GM12878 (cell line): ENCODE data around the gene NOC2L. TPM values are rescaled to one million over a fixed set of nuclear protein-coding genes. Genes with fewer than 3 reads are reported as not detected.
A peak's percentile ranks its signal among the peaks of the same experiment; 100 is the strongest.

Source experiments
- ATAC-seq: fragments of 200-7000 bp; cut with Tn5 transposase; 3 replicates; pipeline ENCODE4 v1.9.1; 2020; ENCODE audit warnings: mild to moderate bottlenecking, moderate library complexity
- BruUV-seq: library from RNA; stranded (reverse); fragments of 400-500 nt; replicated peaks from 2 replicates; lab custom pipeline; 2021; lab: Mats Ljungman, UMichigan
- CTCF ChIA-PET: fragments of 300-600 bp; sonication (Branson Sonifier 250); formaldehyde crosslinking; extraction: SDS; loops from one replicate; lab custom pipeline; 2021; ENCODE audit warnings: inconsistent platforms; lab: Yijun Ruan, JAX
- POLR2A ChIA-PET: fragments of 350-600 bp; formaldehyde crosslinking; extraction: SDS; loops from one replicate; lab custom pipeline; 2021; ENCODE audit warnings: inconsistent platforms; lab: Charles Lee
- RAD21 ChIA-PET: fragments of 300-600 bp; sonication (Branson Sonifier 250); formaldehyde crosslinking; loops from one replicate; lab custom pipeline; 2023; ENCODE audit warnings: antibody characterized with exemption; ENCODE audit not compliant: unreplicated experiment; lab: Charles Lee
- SMC1A ChIA-PET: fragments of 300-600 bp; sonication (Branson Sonifier 250); formaldehyde crosslinking; loops from one replicate; lab custom pipeline; 2023; ENCODE audit not compliant: unreplicated experiment, uncharacterized antibody; lab: Charles Lee
- DNase-seq: peaks from one replicate; pipeline ENCODE4 v3.0.0-alpha.2; 2011; ENCODE audit warnings: low read depth, low spot score
- FAIRE-seq: peaks from 3 replicates; lab custom pipeline; 2011; peaks lifted over from hg19 to GRCh38; lab: Jason Lieb, UNC
- H2AFZ ChIP-seq: 2 replicates; pipeline ENCODE4 v1.6.0; 2011; ENCODE audit warnings: low read depth, low read length, control low read depth; ENCODE audit not compliant: control insufficient read depth
- H3K27ac ChIP-seq: 2 replicates; pipeline ENCODE4 v1.5.1; 2011; ENCODE audit warnings: control low read depth; ENCODE audit not compliant: control insufficient read depth, insufficient read depth
- H3K27me3 ChIP-seq, 2 experiments: replicated peaks in 1 of 2; 2 replicates each; pipeline versions ENCODE4 v1.6.0 to v1.6.1; 2011; ENCODE audit warnings: low read length in 1 of 2; ENCODE audit not compliant: control insufficient read depth in 2 of 2, insufficient read depth in 2 of 2
- H3K36me3 ChIP-seq, 2 experiments: 2 replicates each; pipeline ENCODE4 v1.5.1; 2011; ENCODE audit warnings: low read length in 1 of 2; ENCODE audit not compliant: control insufficient read depth in 2 of 2, insufficient read depth in 2 of 2
- H3K4me1 ChIP-seq: 2 replicates; pipeline ENCODE4 v1.6.1; 2011; ENCODE audit warnings: mild to moderate bottlenecking, low read length, moderate library complexity, mixed read lengths; ENCODE audit not compliant: control insufficient read depth, insufficient read depth
- H3K4me2 ChIP-seq: 2 replicates; pipeline ENCODE4 v1.6.0; 2011; ENCODE audit warnings: control low read depth; ENCODE audit not compliant: control insufficient read depth, insufficient read depth
- H3K4me3 ChIP-seq: fragments of 200-600 bp; sonication (generic); 2 replicates; pipeline ENCODE4 v1.5.1; 2016
- H3K79me2 ChIP-seq: 2 replicates; pipeline ENCODE4 v1.6.0; 2011; ENCODE audit warnings: low read length; ENCODE audit not compliant: control insufficient read depth, insufficient read depth
- H3K9ac ChIP-seq: 2 replicates; pipeline ENCODE4 v1.8.0; 2011; ENCODE audit warnings: low read length, control low read depth, mixed read lengths; ENCODE audit not compliant: control insufficient read depth, insufficient read depth
- H3K9me3 ChIP-seq: replicated peaks from 3 replicates; pipeline ENCODE4 v1.5.1; 2011; ENCODE audit warnings: mild to moderate bottlenecking, low read length; ENCODE audit not compliant: control insufficient read depth, insufficient read depth
- H4K20me1 ChIP-seq: 2 replicates; pipeline ENCODE4 v1.6.0; 2011; ENCODE audit not compliant: control insufficient read depth, insufficient read depth
- CHD2 ChIP-seq: IDR thresholded peaks from 2 replicates; pipeline ENCODE4 v1.6.1; 2011; ENCODE audit warnings: low read depth, low read length, improper control_type of control experiment, borderline replicate concordance
- EP300 ChIP-seq, 2 experiments: fragments of 150-350 bp in 1 of 2; IDR thresholded peaks; 2 replicates each; pipeline ENCODE4 v1.6.1; 2011 to 2012; ENCODE audit warnings: low read depth in 2 of 2, low read length in 2 of 2, borderline replicate concordance in 1 of 2, improper control_type of control experiment in 1 of 2, inconsistent platforms in 1 of 2; ENCODE audit not compliant: control insufficient read depth in 1 of 2
- EZH2 ChIP-seq: IDR thresholded peaks from 2 replicates; pipeline ENCODE4 v1.6.1; 2012; ENCODE audit warnings: low read depth, mild to moderate bottlenecking, control low read depth, inconsistent platforms, low read length, borderline replicate concordance; ENCODE audit not compliant: control insufficient read depth
- FOS ChIP-seq: IDR thresholded peaks from 3 replicates; pipeline ENCODE4 v1.6.1; 2011; ENCODE audit warnings: borderline replicate concordance; ENCODE audit not compliant: insufficient read length; ENCODE audit errors: extremely low read depth
- KAT2A ChIP-seq: conservative IDR thresholded peaks from 2 replicates; pipeline ENCODE4 v1.6.1; 2011; ENCODE audit warnings: low read depth, low read length; ENCODE audit not compliant: control insufficient read depth
- MXI1 ChIP-seq: fragments of 150-350 bp; IDR thresholded peaks from 2 replicates; pipeline ENCODE4 v1.6.1; 2011; ENCODE audit warnings: low read depth, mild to moderate bottlenecking, inconsistent platforms, low read length, improper control_type of control experiment
- NFYB ChIP-seq: IDR thresholded peaks from 2 replicates; pipeline ENCODE4 v1.6.1; 2011; ENCODE audit warnings: low read depth, mild to moderate bottlenecking, low read length, improper control_type of control experiment, moderate library complexity; ENCODE audit not compliant: insufficient read depth
- RAD51 ChIP-seq: fragments of 450-650 bp; IDR thresholded peaks from 2 replicates; pipeline ENCODE4 v1.6.1; 2016; ENCODE audit warnings: moderate library complexity, mild to moderate bottlenecking, inconsistent platforms
- RCOR1 ChIP-seq: conservative IDR thresholded peaks from 2 replicates; pipeline ENCODE4 v1.6.1; 2012; ENCODE audit warnings: low read depth, low read length, improper control_type of control experiment
- SIN3A ChIP-seq: IDR thresholded peaks from 2 replicates; pipeline ENCODE4 v1.6.1; 2012; ENCODE audit warnings: low read depth, low read length, improper control_type of control experiment
- TCF7 ChIP-seq: IDR thresholded peaks from 2 replicates; pipeline ENCODE4 v1.6.1; 2014; ENCODE audit warnings: antibody characterized with exemption, borderline replicate concordance
- ZNF217 ChIP-seq: fragments of 450-650 bp; IDR thresholded peaks from 2 replicates; pipeline ENCODE4 v1.6.1; 2017; ENCODE audit warnings: antibody characterized with exemption, mild to moderate bottlenecking
- ZNF24 ChIP-seq: fragments of 450-650 bp; IDR thresholded peaks from 2 replicates; pipeline ENCODE4 v1.6.1; 2017; ENCODE audit warnings: antibody characterized with exemption, mild to moderate bottlenecking
- WGBS: methylation state at CpG from one replicate; pipeline ENCODE4 v1.1.6; 2016; ENCODE audit warnings: low lambda C conversion rate; ENCODE audit not compliant: insufficient replicate concordance, insufficient coverage; ENCODE audit errors: missing lambda C conversion rate; 5-methylcytosine and 5-hydroxymethylcytosine counted together
- in situ Hi-C: fragments of 300-500 bp; cut with MboI; formaldehyde crosslinking; loops from 9 replicates; pipeline ENCODE4 v1.14.3; 2018; ENCODE audit warnings: mixed read lengths
- intact Hi-C: fragments of 100-400 bp; cut with micrococcal nuclease; formaldehyde crosslinking; loops from one replicate; pipeline ENCODE4 v1.14.2; 2022; ENCODE audit not compliant: unreplicated experiment
- polyA plus RNA-seq, 11 experiments: library from polyadenylated mRNA; depleted of rRNA in 4 of 11; unstranded in 6 of 11; stranded (reverse) in 5 of 11; fragments of >200 nt; fragmentation: Nextera tagmentation in 4 of 11; fragmentation: Illumina TruSeq in 1 of 11; extraction: Ambion mirVana in 4 of 11; extraction: Trizol in 1 of 11; gene quantifications; 1 replicate in 1 of 11; 2 replicates in 10 of 11; pipeline versions ENCODE4 v1.2.1 to v1.2.3, GENCODE V29; 2011 to 2016; ENCODE audit warnings: inconsistent platforms in 2 of 11, missing spikeins in 2 of 11, low read depth in 1 of 11
- total RNA-seq, 4 experiments: library from RNA; depleted of rRNA in 3 of 4; stranded (reverse); fragments of >200 nt in 3 of 4; fragmentation: Illumina TruSeq in 1 of 4; extraction: Trizol in 1 of 4; gene quantifications; 2 replicates each; pipeline versions ENCODE4 v1.2.1 to v1.2.3, GENCODE V29; 2013 to 2021
- TF ChIP-seq, protein P1 (sequence below): fragments of 450-650 bp; IDR thresholded peaks from 2 replicates; pipeline ENCODE4 v1.6.1; 2017; ENCODE audit warnings: low read depth, mild to moderate bottlenecking, moderate library complexity
- TF ChIP-seq, protein P2 (sequence below): fragments of 450-650 bp; IDR thresholded peaks from 2 replicates; pipeline ENCODE4 v1.6.1; 2017; ENCODE audit warnings: mild to moderate bottlenecking, low read depth, inconsistent platforms; ENCODE audit not compliant: poor library complexity, severe bottlenecking

NOC2L gene
- total and polyA plus RNA-seq, 10 of the 15 experiments (the other 5 are each of a cell fraction or from before 2014, with no cell fraction given), result 1.3 to 171 (median 64.3) TPM

DNA sequence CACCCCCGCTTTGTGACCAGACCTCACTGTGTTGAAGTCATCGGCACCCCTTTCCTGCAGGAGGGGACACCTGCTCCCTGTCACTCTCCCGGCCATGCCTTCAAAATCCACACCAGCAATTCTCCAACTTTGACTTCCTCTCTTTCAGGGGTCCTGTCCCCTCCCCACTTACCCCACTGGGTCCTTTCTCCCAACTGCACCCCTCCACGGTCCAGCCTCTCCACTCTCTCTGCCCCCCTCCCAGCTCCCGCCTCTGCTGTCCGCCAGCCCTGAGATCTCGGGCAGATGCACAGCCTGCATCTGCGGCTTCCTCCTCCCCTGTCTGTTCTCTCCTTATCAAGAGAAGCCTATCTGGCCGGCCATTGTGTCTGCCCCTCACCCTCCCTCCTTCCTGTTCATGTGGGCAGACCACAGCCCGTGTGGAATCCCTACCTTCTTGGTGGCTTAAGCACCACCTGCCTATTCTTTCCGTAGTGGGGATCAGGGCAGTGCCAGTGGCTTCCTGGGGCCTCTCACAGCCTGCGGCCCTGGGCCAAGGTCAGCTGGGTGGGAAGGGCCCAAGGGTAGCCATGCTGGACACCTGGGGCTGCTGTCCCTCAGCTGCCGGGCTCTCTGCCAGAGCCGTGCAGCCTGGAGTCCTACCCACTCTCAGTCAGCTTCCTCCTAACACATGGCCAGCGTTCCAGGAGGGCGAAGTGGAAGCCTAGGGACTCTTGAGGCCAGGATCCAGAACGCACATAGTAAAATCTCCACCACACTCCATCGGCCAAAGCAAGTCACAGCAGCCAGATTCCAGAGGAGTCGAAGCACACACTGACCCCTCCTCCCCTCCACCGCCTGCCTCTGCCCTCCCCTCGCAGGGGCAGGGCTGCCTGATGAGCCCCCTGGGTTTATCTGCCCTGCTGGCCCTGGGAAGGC, 46.0 kb upstream of the NOC2L start:
- H3K9me3 ChIP-seq, result peaks cover 2% of the 10 kb centered on the region; the same call in 1 of the 3 replicates
- CTCF ChIA-PET, result interaction anchor here (0.6 to 5.6 kb wide), 4 partner anchors 21 to 136 kb away, joined by 3 to 56 read pairs (median 4); partner anchors contain the start of gene PERM1
- H4K20me1 ChIP-seq, result no peaks in the 10 kb centered on the region
- ATAC-seq, result peak; percentile 31
- no TSS peak for BruUV-seq
- POLR2A ChIA-PET, result interaction anchor here (0.5 to 5.4 kb wide), 4 partner anchors 8 to 20 kb away, joined by 3 to 22 read pairs (median 4); partner anchors contain the start of genes AGRN and ISG15
- H3K4me3 ChIP-seq, result no peak overlapping the region
- RAD21 ChIA-PET, result no interaction called here
- SMC1A ChIA-PET, result no interaction called here
- H3K4me2 ChIP-seq, result peak overlapping the region; percentile 55
- peaks cover 26% of the 10 kb centered on the region for H3K4me1 ChIP-seq
- WGBS, result 5% methylated on average over 21 of the region's 21 CpGs
- no peaks in the 10 kb centered on the region for H3K36me3 ChIP-seq
- DNase-seq, result no peak
- peaks cover 0 to 9% of the 10 kb centered on the region in 2 experiments; a peak in 2 of 4 replicates for H3K27me3 ChIP-seq
- in situ Hi-C loops, result no loop called here
- peak overlapping the region; percentile 56 for H2AFZ ChIP-seq
- no peaks in the 10 kb centered on the region for H3K79me2 ChIP-seq
- intact Hi-C loops, result no loop called here
- no peak for FAIRE-seq
- H3K9ac ChIP-seq, result no peak overlapping the region; the same call in 1 of the 2 replicates
- H3K27ac ChIP-seq, result no peak overlapping the region
- TF ChIP-seq FOS, result no peak
- no peak for TF ChIP-seq RCOR1
- TF ChIP-seq NFYB, result no peak
- TF ChIP-seq, protein P1, sequence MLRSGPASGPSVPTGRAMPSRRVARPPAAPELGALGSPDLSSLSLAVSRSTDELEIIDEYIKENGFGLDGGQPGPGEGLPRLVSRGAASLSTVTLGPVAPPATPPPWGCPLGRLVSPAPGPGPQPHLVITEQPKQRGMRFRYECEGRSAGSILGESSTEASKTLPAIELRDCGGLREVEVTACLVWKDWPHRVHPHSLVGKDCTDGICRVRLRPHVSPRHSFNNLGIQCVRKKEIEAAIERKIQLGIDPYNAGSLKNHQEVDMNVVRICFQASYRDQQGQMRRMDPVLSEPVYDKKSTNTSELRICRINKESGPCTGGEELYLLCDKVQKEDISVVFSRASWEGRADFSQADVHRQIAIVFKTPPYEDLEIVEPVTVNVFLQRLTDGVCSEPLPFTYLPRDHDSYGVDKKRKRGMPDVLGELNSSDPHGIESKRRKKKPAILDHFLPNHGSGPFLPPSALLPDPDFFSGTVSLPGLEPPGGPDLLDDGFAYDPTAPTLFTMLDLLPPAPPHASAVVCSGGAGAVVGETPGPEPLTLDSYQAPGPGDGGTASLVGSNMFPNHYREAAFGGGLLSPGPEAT, result no peak
- no peak for TF ChIP-seq KAT2A
- TF ChIP-seq ZNF217, result no peak
- no peak for TF ChIP-seq TCF7
- no peak for TF ChIP-seq CHD2
- TF ChIP-seq RAD51, result no peak
- TF ChIP-seq, protein P2, sequence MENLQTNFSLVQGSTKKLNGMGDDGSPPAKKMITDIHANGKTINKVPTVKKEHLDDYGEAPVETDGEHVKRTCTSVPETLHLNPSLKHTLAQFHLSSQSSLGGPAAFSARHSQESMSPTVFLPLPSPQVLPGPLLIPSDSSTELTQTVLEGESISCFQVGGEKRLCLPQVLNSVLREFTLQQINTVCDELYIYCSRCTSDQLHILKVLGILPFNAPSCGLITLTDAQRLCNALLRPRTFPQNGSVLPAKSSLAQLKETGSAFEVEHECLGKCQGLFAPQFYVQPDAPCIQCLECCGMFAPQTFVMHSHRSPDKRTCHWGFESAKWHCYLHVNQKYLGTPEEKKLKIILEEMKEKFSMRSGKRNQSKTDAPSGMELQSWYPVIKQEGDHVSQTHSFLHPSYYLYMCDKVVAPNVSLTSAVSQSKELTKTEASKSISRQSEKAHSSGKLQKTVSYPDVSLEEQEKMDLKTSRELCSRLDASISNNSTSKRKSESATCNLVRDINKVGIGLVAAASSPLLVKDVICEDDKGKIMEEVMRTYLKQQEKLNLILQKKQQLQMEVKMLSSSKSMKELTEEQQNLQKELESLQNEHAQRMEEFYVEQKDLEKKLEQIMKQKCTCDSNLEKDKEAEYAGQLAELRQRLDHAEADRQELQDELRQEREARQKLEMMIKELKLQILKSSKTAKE, result no peak
- no peak for TF ChIP-seq ZNF24
- no peak for TF ChIP-seq SIN3A
- TF ChIP-seq EP300 (IDR thresholded peaks at IDR 0.05; ENCODE audit: borderline replicate concordance in 1 of 2, control insufficient read depth in 1 of 2, low read depth in 2 of 2, low read length in 2 of 2), result no peak
- no peak for TF ChIP-seq MXI1
- TF ChIP-seq EZH2, result no peak
